ACHN (cell line): Measurements from ENCODE around the gene F7.
"Not testable (repeated sequence)": the region's sequence is repeated elsewhere in the genome, so short reads cannot be mapped to it uniquely, and the experiment has no call there.

Experiments
- DNase-seq: peaks from one replicate; pipeline ENCODE4 v3.0.0-alpha.2; 2015
- in situ Hi-C: cut with HindIII; loops from 2 replicates; pipeline ENCODE4 v1.10.0; 2017; ENCODE audit warnings: low sequenced_read_pairs, low pct_ligation_motif_present, low pct_unique_long_range_greater_than_20kb

The F7 gene

GRCh38 chr13:113155982-113156655 is 50.5 kb downstream of the F7 start:
- in situ Hi-C loops = no loop called here
- no peak for DNase-seq

DNA sequence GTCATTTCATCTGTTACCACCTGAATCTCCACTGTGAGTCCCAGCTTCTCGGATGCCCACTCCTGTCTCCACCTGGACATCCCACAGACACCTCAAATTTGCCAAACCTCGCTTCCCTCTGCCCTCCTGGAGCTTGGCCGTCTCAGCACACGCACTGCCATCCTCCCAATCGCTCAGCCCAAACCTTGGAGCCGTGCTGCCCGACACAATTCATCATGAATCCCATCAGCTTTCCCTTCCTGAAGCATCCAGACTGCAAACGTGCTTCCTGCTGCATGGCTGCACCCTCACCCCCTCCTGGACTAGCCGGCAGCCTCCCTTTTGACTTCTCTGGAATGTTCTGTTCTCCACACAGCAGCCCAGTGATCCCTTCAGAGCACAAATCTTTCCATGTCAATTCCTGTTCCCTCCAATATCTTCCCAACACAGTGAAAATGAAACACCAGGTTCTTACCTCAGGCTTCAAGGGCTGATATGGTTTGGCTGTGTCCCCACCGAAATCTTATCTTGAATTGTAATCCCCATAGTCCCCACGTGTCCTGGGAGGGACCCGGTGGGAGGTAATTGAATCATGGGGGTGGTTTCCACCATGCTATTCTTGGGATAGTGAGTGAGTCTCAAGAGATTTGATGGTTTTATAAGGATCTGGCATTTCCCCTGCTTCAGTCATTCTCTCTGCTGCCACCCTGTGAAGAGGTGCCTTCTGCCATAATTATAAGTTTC is 51.8 kb downstream of the F7 start:
- in situ Hi-C loops = no loop called here
- no peak for DNase-seq

DNA sequence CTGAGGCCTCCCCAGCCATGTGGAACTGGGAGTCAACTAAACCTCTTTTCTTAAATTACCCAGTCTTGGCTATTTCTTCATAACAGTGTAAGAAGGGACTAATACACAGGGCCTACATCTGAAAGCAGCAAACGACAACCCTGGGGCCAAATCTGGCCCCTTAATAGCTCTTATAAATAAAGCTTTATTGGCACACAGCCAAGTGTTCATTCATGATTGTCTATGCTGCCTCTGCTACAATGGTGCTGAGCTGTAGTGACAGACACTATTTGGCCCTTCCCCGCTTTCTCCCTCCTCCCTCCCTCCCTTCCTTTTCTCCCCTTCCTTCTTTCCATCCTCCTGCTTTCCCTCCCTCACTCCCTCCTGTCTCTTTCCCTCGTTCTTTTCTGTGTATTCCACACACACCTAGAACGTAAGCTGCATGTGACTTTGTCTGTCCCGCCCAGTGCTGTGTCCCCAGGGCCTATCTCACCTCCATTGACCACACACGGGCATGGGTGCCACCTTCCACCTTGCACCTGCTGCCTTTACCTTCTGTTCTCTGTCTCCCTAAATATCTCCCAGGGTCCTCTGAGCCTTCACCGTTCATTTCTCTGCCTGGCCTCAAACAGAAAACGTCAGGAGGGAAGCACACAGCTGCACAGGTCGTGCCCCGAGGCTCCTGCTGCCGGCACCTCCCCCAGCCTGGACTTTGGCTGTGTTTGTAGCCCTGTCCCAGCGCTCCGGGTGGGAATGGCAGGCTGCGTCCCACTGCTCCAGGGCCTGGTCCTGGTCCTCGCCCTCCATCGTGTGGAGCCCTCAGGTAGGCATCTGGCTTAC is 52.5 kb downstream of the F7 start, which contains the start of gene PROZ:
Gene PROZ (plus strand): TSS at position 720 of the 819 bp plus-strand sequence. CDS start 13 bp downstream, at position 733.
- in situ Hi-C loops = no loop called here
- DNase-seq = no peak

DNA sequence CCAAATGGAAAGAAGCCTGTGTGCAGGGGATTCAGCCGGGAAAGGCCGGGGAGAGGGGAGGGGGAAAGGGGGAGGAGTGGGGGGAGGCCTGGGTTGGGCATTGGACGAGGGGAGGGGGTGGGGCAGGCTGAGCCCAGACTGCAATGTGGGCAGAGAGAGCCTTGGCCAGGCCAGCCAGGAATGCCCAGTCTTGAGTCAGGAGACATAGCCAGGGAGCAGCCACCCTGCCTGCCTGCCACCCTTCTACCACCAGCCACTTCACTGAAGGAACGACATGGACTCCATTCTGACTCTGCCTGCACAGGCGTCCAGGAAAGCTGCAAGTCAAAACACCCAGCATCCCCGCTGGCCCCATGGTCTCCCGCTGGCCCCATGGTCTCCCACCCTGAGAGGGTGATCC is 53.4 kb downstream of the F7 start:
- no peak for DNase-seq
- in situ Hi-C loops = no loop called here

- in situ Hi-C loops = no loop called here
- DNase-seq = no peak
Measured at GRCh38 chr13:113159701-113160100, 54.1 kb downstream of the F7 start.

- DNase-seq = no peak
- in situ Hi-C loops = no loop called here
Measured at GRCh38 chr13:113160983-113161382, 55.4 kb downstream of the F7 start.

DNA sequence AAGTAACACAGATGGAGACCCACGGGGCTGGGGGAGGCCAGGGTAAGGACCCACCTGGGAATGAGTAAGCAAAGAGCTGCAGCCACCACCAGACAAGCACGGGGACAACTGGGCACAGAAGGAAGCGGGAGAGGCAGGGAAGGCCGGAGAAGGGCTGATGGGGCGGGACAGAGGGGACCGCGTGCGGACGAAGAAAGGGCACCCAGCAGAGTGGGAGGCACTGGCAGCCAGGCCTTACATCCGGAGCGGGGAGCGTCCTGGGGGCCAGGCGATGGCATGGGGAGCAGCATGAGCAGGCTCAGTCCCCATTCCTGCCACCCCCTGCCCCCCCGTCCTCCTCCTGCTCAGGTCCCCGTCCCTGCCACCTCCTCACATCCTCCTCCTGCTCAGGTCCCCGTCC is 55.8 kb downstream of the F7 start:
- no peak for DNase-seq
- in situ Hi-C loops = no loop called here

DNA sequence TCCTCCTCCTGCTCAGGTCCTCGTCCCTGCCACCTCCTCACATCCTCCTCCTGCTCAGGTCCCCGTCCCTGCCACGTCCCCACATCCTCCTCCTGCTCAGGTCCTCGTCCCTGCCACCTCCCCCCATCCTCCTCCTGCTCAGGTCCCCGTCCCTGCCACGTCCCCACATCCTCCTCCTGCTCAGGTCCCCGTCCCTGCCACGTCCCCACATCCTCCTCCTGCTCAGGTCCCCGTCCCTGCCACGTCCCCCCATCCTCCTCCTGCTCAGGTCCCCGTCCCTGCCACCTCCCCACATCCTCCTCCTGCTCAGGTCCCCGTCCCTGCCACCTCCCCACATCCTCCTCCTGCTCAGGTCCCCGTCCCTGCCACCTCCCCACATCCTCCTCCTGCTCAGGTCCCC is 56.4 kb downstream of the F7 start:
- in situ Hi-C loops, DNase-seq: not testable (repeated sequence)

- DNase-seq = no peak
- in situ Hi-C loops = no loop called here
Measured at GRCh38 chr13:113162783-113163685, 57.4 kb downstream of the F7 start.

DNA sequence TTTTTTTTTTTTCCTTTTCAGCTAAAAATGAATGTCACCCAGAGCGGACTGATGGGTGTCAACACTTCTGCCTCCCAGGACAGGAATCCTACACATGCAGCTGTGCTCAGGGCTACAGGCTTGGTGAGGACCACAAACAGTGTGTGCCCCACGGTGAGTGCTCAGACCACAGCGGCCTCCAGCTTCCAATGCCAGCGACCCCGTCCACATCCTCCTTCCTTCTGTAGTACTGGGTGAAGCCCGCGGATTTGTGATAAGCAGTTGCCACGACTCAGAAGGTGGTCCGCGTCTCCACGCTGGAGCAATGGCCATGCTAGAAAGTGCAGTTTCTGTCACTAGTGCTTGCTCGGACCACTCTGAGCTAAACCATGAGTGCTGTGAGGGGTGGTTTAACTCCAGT is 58.9 kb downstream of the F7 start:
- DNase-seq = no peak
- in situ Hi-C loops = no loop called here

- in situ Hi-C loops = no loop called here
Measured at GRCh38 chr13:113166266-113166665, 60.7 kb downstream of the F7 start.

DNA sequence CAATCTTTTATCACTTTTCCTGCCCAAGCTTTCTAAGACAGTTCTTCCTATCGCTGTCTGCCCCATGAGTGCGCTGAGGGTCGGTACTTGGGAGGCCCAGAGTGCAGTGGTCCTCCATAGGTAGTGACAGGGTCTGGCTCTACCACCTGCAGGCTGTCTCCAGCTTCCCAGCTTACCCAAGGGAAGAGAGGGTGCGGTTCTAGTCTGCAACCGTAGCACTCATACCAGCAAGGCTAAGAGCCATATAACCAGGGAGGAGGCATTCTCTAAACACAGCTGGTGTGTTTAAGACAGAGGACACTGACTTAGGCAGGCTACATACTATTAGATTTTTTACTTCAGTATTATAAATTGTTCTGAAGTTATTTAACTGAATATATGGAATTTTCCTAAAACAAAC is 61.1 kb downstream of the F7 start:
- in situ Hi-C loops = no loop called here
- no peak for DNase-seq

More at GRCh38 chr13:113166266-113166665, 60.7 kb downstream of the F7 start:
- DNase-seq = no peak

DNA sequence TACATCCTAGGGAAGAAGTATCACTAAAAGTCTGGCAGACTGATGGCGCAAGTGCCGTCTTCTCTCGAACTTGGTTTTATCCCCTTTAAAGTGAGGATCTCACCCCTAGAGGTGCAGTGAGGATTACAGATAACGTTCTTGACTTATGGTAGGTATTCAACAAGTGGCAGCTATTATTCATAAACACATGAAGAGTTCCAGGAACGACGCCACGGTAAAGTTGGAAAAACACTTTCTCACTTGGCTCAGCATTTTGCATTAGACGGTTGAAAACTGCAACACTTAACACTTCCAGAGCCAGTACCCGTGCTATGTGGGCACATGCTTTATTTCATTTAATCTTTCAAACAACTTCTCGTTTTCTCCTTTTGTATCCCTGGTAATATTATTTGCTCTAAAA is 61.6 kb downstream of the F7 start:
- DNase-seq = no peak
- in situ Hi-C loops = no loop called here

GRCh38 chr13:113167575-113167974 is 62.0 kb downstream of the F7 start:
- in situ Hi-C loops = no loop called here
- DNase-seq = no peak

GRCh38 chr13:113168211-113168610 is 62.6 kb downstream of the F7 start:
- in situ Hi-C loops = no loop called here
- no peak for DNase-seq

GRCh38 chr13:113169277-113170272 is 64.0 kb downstream of the F7 start:
- in situ Hi-C loops = no loop called here
- DNase-seq = no peak
